Panc1 (cell line): ENCODE results near the gene FLRT3. TPM values are rescaled to one million over a fixed set of nuclear protein-coding genes. Genes with fewer than 3 reads are reported as not detected.

Experiments used
- ATAC-seq: fragments of 200-7000 bp; cut with Tn5 transposase; 2 replicates; pipeline ENCODE4 v1.9.1; 2020; ENCODE audit warnings: mild to moderate bottlenecking, moderate library complexity
- BruUV-seq: library from RNA; stranded (reverse); fragments of 400-500 nt; replicated peaks from 2 replicates; lab custom pipeline; 2021; lab: Mats Ljungman, UMichigan
- CTCF ChIA-PET: fragments of 300-600 bp; sonication (Branson Sonifier 250); formaldehyde crosslinking; loops from one replicate; lab custom pipeline; 2022; ENCODE audit warnings: antibody characterized with exemption; lab: Charles Lee
- POLR2A ChIA-PET: fragments of 300-600 bp; sonication (Branson Sonifier 250); formaldehyde crosslinking; loops from one replicate; lab custom pipeline; 2022; ENCODE audit warnings: antibody characterized with exemption; lab: Charles Lee
- DNase-seq: peaks from one replicate; pipeline ENCODE4 v3.0.0-alpha.2; 2010; ENCODE audit warnings: low read depth, low spot score
- H3K27ac ChIP-seq: 2 replicates; pipeline ENCODE4 v1.5.1; 2011; ENCODE audit warnings: mild to moderate bottlenecking, low read length, inconsistent platforms
- H3K27me3 ChIP-seq: fragments of 200-500 bp; sonication (Bioruptor generic); 2 replicates; pipeline ENCODE4 v1.6.0; 2014; ENCODE audit warnings: low read length, inconsistent platforms; ENCODE audit not compliant: control insufficient read depth, insufficient read depth
- H3K36me3 ChIP-seq: fragments of 200-500 bp; sonication (Bioruptor generic); 2 replicates; pipeline ENCODE4 v1.5.1; 2014; ENCODE audit warnings: inconsistent platforms, mild to moderate bottlenecking, low read length, moderate library complexity; ENCODE audit not compliant: control insufficient read depth, insufficient read depth
- H3K4me1 ChIP-seq: 2 replicates; pipeline ENCODE4 v1.5.1; 2011; ENCODE audit warnings: inconsistent platforms, mild to moderate bottlenecking, low read length, moderate library complexity; ENCODE audit not compliant: control insufficient read depth, insufficient read depth
- H3K4me3 ChIP-seq, 2 experiments: 2 replicates each; pipeline ENCODE4 v1.5.1; 2011 to 2012; ENCODE audit warnings: low read depth in 2 of 2, low read length in 2 of 2, mild to moderate bottlenecking in 2 of 2, inconsistent platforms in 1 of 2, moderate library complexity in 1 of 2
- H3K9me3 ChIP-seq: fragments of 200-500 bp; sonication (Bioruptor generic); 2 replicates; pipeline ENCODE4 v1.5.1; 2014; ENCODE audit warnings: low read depth, mild to moderate bottlenecking, inconsistent platforms, low read length, moderate library complexity; ENCODE audit not compliant: control insufficient read depth, insufficient read depth
- CTCF ChIP-seq: fragments of 450-650 bp; IDR thresholded peaks from 2 replicates; pipeline ENCODE4 v1.5.1; 2017; ENCODE audit warnings: mild to moderate bottlenecking
- POLR2AphosphoS5 ChIP-seq: IDR thresholded peaks from 2 replicates; pipeline ENCODE4 v1.6.1; 2012; ENCODE audit warnings: mild to moderate bottlenecking, low read depth, low read length, moderate library complexity
- REST ChIP-seq, 2 experiments: IDR thresholded peaks; 2 replicates each; pipeline ENCODE4 v1.6.1; 2011 to 2012; ENCODE audit warnings: low read depth in 2 of 2, control low read depth in 1 of 2, low read length in 1 of 2, mild to moderate bottlenecking in 1 of 2, moderate library complexity in 1 of 2; ENCODE audit not compliant: insufficient read depth in 1 of 2
- SIN3A ChIP-seq: IDR thresholded peaks from 2 replicates; pipeline ENCODE4 v1.6.1; 2012; ENCODE audit warnings: low read depth, mild to moderate bottlenecking, low read length, moderate library complexity, borderline replicate concordance; ENCODE audit not compliant: insufficient read depth
- TCF7L2 ChIP-seq: IDR thresholded peaks from 2 replicates; pipeline ENCODE4 v1.6.1; 2011; ENCODE audit warnings: mild to moderate bottlenecking, low read depth, low read length, inconsistent platforms
- in situ Hi-C: cut with HindIII; loops from 2 replicates; pipeline ENCODE4 v1.10.0; 2016; ENCODE audit warnings: low sequenced_read_pairs, low pct_unique_long_range_greater_than_20kb
- intact Hi-C: fragments of 100-400 bp; cut with micrococcal nuclease; formaldehyde crosslinking; loops from one replicate; pipeline ENCODE4 v1.10.0; 2022; ENCODE audit not compliant: unreplicated experiment
- total RNA-seq: library from RNA; stranded (reverse); gene quantifications from one replicate; pipeline ENCODE4 v1.2.1, GENCODE V29; 2021; ENCODE audit not compliant: unreplicated experiment

Gene FLRT3
- total RNA-seq, 1 experiment from 2014 or later: 0.67 TPM

- Histone ChIP-seq H3K36me3 (no peaks in the 10 kb centered on the region), H3K27me3 (no peaks in the 10 kb centered on the region), H3K4me3 (no peak overlapping the region), H3K9me3 (no peaks in the 10 kb centered on the region), H3K27ac (no peak overlapping the region), H3K4me1 (no peaks in the 10 kb centered on the region)
- CTCF ChIA-PET: no interaction called here
- intact Hi-C loops (no loop called here), in situ Hi-C loops (no loop called here)
- no peak for DNase-seq
- ATAC-seq: no peak
- no TSS peak for BruUV-seq
- POLR2A ChIA-PET: no interaction called here
- TF ChIP-seq REST (IDR thresholded peaks at IDR 0.05; ENCODE audit: insufficient read depth in 1 of 2, low read depth in 2 of 2, low read length in 1 of 2) (no peak), CTCF (no peak), TCF7L2 (no peak), SIN3A (no peak), POLR2AphosphoS5 (no peak)
Measured at GRCh38 chr20:14310977-14311627, 26.3 kb downstream of the FLRT3 start.

- POLR2A ChIA-PET: no interaction called here
Measured at GRCh38 chr20:14307956-14308355, 29.5 kb downstream of the FLRT3 start.

More at GRCh38 chr20:14307956-14308355, 29.5 kb downstream of the FLRT3 start:
- CTCF ChIA-PET: no interaction called here
- Histone ChIP-seq H3K4me3 (no peak overlapping the region), H3K27ac (no peak overlapping the region), H3K4me1 (no peaks in the 10 kb centered on the region), H3K27me3 (no peaks in the 10 kb centered on the region), H3K36me3 (no peaks in the 10 kb centered on the region), H3K9me3 (no peaks in the 10 kb centered on the region)
- no TSS peak for BruUV-seq
- in situ Hi-C loops (no loop called here), intact Hi-C loops (no loop called here)
- no peak for ATAC-seq
- DNase-seq: no peak
- TF ChIP-seq TCF7L2 (no peak), SIN3A (no peak), REST (IDR thresholded peaks at IDR 0.05; ENCODE audit: insufficient read depth in 1 of 2, low read depth in 2 of 2, low read length in 1 of 2) (no peak), CTCF (no peak), POLR2AphosphoS5 (no peak)
